H1 (cell line): ENCODE measurements around the gene ATP6V0D1. TPM values are rescaled to one million over a fixed set of nuclear protein-coding genes. Genes with fewer than 3 reads are reported as not detected.

Source experiments
- CTCF ChIA-PET: fragments of 300-600 bp; sonication (Branson Sonifier 250); formaldehyde crosslinking; loops from one replicate; lab custom pipeline; 2021; ENCODE audit not compliant: partially characterized antibody; lab: Charles Lee
- POLR2A ChIA-PET: fragments of 300-600 bp; sonication (Branson Sonifier 250); formaldehyde crosslinking; loops from one replicate; lab custom pipeline; 2021; ENCODE audit warnings: inconsistent platforms; ENCODE audit not compliant: partially characterized antibody; lab: Charles Lee
- DNase-seq, 2 experiments: peaks; one replicate each; pipeline versions ENCODE4 v3.0.0 to v3.0.0-alpha.2; 2010 to 2022; ENCODE audit warnings: low spot score in 2 of 2, low read depth in 1 of 2, mixed read lengths in 1 of 2
- FAIRE-seq: peaks from 2 replicates; lab custom pipeline; 2011; peaks lifted over from hg19 to GRCh38; lab: Jason Lieb, UNC
- H2AFZ ChIP-seq: 2 replicates; pipeline ENCODE4 v1.8.1; 2012; ENCODE audit warnings: low read length, inconsistent platforms
- H2AK5ac ChIP-seq: 2 replicates; pipeline ENCODE4 v1.6.1; 2013; ENCODE audit warnings: low read depth, low read length
- H2BK120ac ChIP-seq: replicated peaks from 2 replicates; pipeline ENCODE3; 2013; ENCODE audit warnings: low read depth, low read length, inconsistent platforms
- H2BK12ac ChIP-seq: 2 replicates; pipeline ENCODE4 v1.6.1; 2013; ENCODE audit warnings: low read depth, low read length
- H2BK15ac ChIP-seq: 2 replicates; pipeline ENCODE4 v1.6.1; 2013; ENCODE audit warnings: low read length
- H2BK20ac ChIP-seq: 2 replicates; pipeline ENCODE4 v1.6.1; 2013; ENCODE audit warnings: low read length
- H2BK5ac ChIP-seq: 2 replicates; pipeline ENCODE4 v1.6.1; 2013; ENCODE audit warnings: low read depth, low read length
- H3K14ac ChIP-seq: 2 replicates; pipeline ENCODE4 v1.6.1; 2013; ENCODE audit warnings: inconsistent platforms; ENCODE audit not compliant: insufficient read length
- H3K18ac ChIP-seq: 2 replicates; pipeline ENCODE4 v1.6.1; 2013; ENCODE audit warnings: low read length; ENCODE audit errors: extremely low read depth
- H3K23ac ChIP-seq: 2 replicates; pipeline ENCODE4 v1.6.1; 2013; ENCODE audit warnings: inconsistent platforms; ENCODE audit not compliant: insufficient read length
- H3K23me2 ChIP-seq: 2 replicates; pipeline ENCODE4 v1.6.1; 2013; ENCODE audit warnings: low read depth, low read length
- H3K27ac ChIP-seq: 2 replicates; pipeline ENCODE4 v1.6.1; 2011; ENCODE audit warnings: low read depth, low read length, inconsistent platforms
- H3K27me3 ChIP-seq, 4 experiments: replicated peaks in 1 of 4; 1 replicate in 1 of 4; 2 replicates in 3 of 4; pipeline versions ENCODE4 v1.6.1 to v1.8.1; 2011 to 2013; ENCODE audit warnings: low read length in 3 of 4, mild to moderate bottlenecking in 3 of 4, inconsistent platforms in 2 of 4, mixed read lengths in 2 of 4, moderate library complexity in 1 of 4; ENCODE audit not compliant: control insufficient read depth in 3 of 4, insufficient read depth in 3 of 4; ENCODE audit errors: extremely low read depth in 1 of 4
- H3K36me3 ChIP-seq, 4 experiments: 2 replicates each; pipeline versions ENCODE4 v1.6.1 to v1.8.1; 2011 to 2013; ENCODE audit warnings: mild to moderate bottlenecking in 4 of 4, low read length in 3 of 4, moderate library complexity in 2 of 4, control low read depth in 1 of 4, inconsistent platforms in 1 of 4; ENCODE audit not compliant: insufficient read depth in 4 of 4, control insufficient read depth in 2 of 4
- H3K4ac ChIP-seq: replicated peaks from 2 replicates; pipeline ENCODE3; 2013; ENCODE audit warnings: low read length, low read depth, mixed read lengths, inconsistent platforms; ENCODE audit not compliant: insufficient read length
- H3K4me1 ChIP-seq, 4 experiments: replicated peaks in 1 of 4; 1 replicate in 1 of 4; 2 replicates in 3 of 4; pipeline versions ENCODE4 v1.6.1 to v1.8.1; 2011 to 2013; ENCODE audit warnings: low read length in 3 of 4, inconsistent platforms in 2 of 4, mixed read lengths in 1 of 4; ENCODE audit not compliant: insufficient read depth in 4 of 4, control insufficient read depth in 3 of 4
- H3K4me2 ChIP-seq, 2 experiments: 2 replicates each; pipeline versions ENCODE4 v1.6.1 to v1.8.1; 2011 to 2013; ENCODE audit warnings: low read depth in 2 of 2, low read length in 2 of 2, control low read depth in 1 of 2, inconsistent platforms in 1 of 2, mild to moderate bottlenecking in 1 of 2; ENCODE audit not compliant: insufficient read depth in 1 of 2
- H3K4me3 ChIP-seq, 4 experiments: fragments of 200-600, 300-600 bp in 1 of 4; sonication (generic), shearing (Covaris generic), sonication (Bioruptor Twin) in 1 of 4; 2 replicates each; pipeline versions ENCODE4 v1.5.1 to v1.8.1; 2011 to 2016; ENCODE audit warnings: low read length in 4 of 4, low read depth in 3 of 4, control low read depth in 2 of 4, inconsistent platforms in 2 of 4, mild to moderate bottlenecking in 2 of 4, mixed read lengths in 1 of 4, moderate library complexity in 1 of 4; ENCODE audit not compliant: insufficient read depth in 2 of 4; ENCODE audit errors: extremely low read depth in 1 of 4
- H3K56ac ChIP-seq: replicated peaks from 2 replicates; pipeline ENCODE3; 2013; ENCODE audit warnings: low read depth, mild to moderate bottlenecking, mixed read lengths, low read length, inconsistent platforms; ENCODE audit not compliant: insufficient read length
- H3K79me1 ChIP-seq: 2 replicates; pipeline ENCODE4 v1.6.1; 2013; ENCODE audit warnings: low read depth, low read length, control low read depth
- H3K79me2 ChIP-seq, 2 experiments: 2 replicates each; pipeline versions ENCODE4 v1.6.1 to v1.8.1; 2012 to 2013; ENCODE audit warnings: low read length in 2 of 2, mild to moderate bottlenecking in 2 of 2, inconsistent platforms in 1 of 2; ENCODE audit not compliant: insufficient read depth in 2 of 2, control insufficient read depth in 1 of 2
- H3K9ac ChIP-seq, 4 experiments: replicated peaks in 1 of 4; 1 replicate in 1 of 4; 2 replicates in 3 of 4; pipeline versions ENCODE4 v1.6.1 to v1.8.1; 2011 to 2013; ENCODE audit warnings: low read depth in 3 of 4, low read length in 3 of 4, control low read depth in 2 of 4, mild to moderate bottlenecking in 2 of 4, moderate library complexity in 2 of 4, inconsistent platforms in 1 of 4; ENCODE audit errors: extremely low read depth in 1 of 4
- H3K9me3 ChIP-seq, 2 experiments: 2 replicates each; pipeline versions ENCODE4 v1.6.1 to v1.8.1; 2012 to 2013; ENCODE audit warnings: mild to moderate bottlenecking in 2 of 2, moderate library complexity in 2 of 2, control low read depth in 1 of 2, inconsistent platforms in 1 of 2, low read depth in 1 of 2, low read length in 1 of 2, mixed read lengths in 1 of 2; ENCODE audit not compliant: insufficient read depth in 2 of 2
- H4K20me1 ChIP-seq, 2 experiments: replicated peaks in 1 of 2; 2 replicates each; pipeline versions ENCODE3 to v1.8.1; 2011 to 2013; ENCODE audit warnings: inconsistent platforms in 2 of 2, low read length in 2 of 2, mild to moderate bottlenecking in 1 of 2; ENCODE audit not compliant: insufficient read depth in 2 of 2, control insufficient read depth in 1 of 2
- H4K5ac ChIP-seq: 2 replicates; pipeline ENCODE4 v1.6.1; 2013; ENCODE audit warnings: low read length, low read depth, mixed read lengths, inconsistent platforms; ENCODE audit not compliant: insufficient read length
- H4K8ac ChIP-seq: 2 replicates; pipeline ENCODE4 v1.8.0; 2013; ENCODE audit warnings: mild to moderate bottlenecking, moderate library complexity, low read length, inconsistent platforms; ENCODE audit not compliant: insufficient read depth; ENCODE audit errors: extremely low read depth
- H4K91ac ChIP-seq: replicated peaks from 2 replicates; pipeline ENCODE3; 2013; ENCODE audit warnings: low read length, mixed read lengths, inconsistent platforms; ENCODE audit not compliant: insufficient read length
- ASH2L ChIP-seq: fragments of 200-600, 300-600 bp; sonication (generic); IDR thresholded peaks from one replicate; pipeline ENCODE4 v1.7.1; 2017; ENCODE audit warnings: low read length
- CHD1 ChIP-seq: IDR thresholded peaks from 2 replicates; pipeline ENCODE4 v1.6.1; 2012; ENCODE audit warnings: low read depth, low read length, improper control_type of control experiment
- WGBS, 2 experiments: shearing (Covaris generic) in 1 of 2; methylation state at CpG; one replicate each; pipeline versions ENCODE4 v1.1.6 to v1.1.7; 2013 to 2015; ENCODE audit warnings: low lambda C conversion rate in 2 of 2, mixed read lengths in 2 of 2, inconsistent platforms in 1 of 2, low coverage in 1 of 2, missing lambda C conversion rate in 1 of 2; ENCODE audit not compliant: insufficient replicate concordance in 2 of 2, insufficient coverage in 1 of 2, insufficient read length in 1 of 2; ENCODE audit errors: extremely low coverage in 1 of 2, missing lambda C conversion rate in 1 of 2; 5-methylcytosine and 5-hydroxymethylcytosine counted together
- polyA plus RNA-seq, 7 experiments: library from polyadenylated mRNA; depleted of rRNA in 3 of 7; stranded (reverse) in 5 of 7; unstranded in 2 of 7; fragments of >200 nt in 5 of 7; fragments of 200-250 nt in 2 of 7; gene quantifications; 1 replicate in 5 of 7; 2 replicates in 1 of 7; 4 replicates in 1 of 7; pipeline versions ENCODE4 v1.2.1 to v1.2.3, GENCODE V29; 2011 to 2013; ENCODE audit warnings: missing spikeins in 2 of 7, mixed read lengths in 2 of 7
- total RNA-seq: library from RNA; stranded (reverse); fragmentation: NEBNext Ultra II Directional; extraction: Animal tissue kit (Norgen Biotek cat#: 25700); gene quantifications from 2 replicates; pipeline ENCODE4 v1.2.1, GENCODE V29; 2021

Gene ATP6V0D1
- total and polyA plus RNA-seq, 2 of the 8 experiments (the other 6 are each of a cell fraction or from before 2014, with no cell fraction given): 47.3 to 134 TPM

DNA sequence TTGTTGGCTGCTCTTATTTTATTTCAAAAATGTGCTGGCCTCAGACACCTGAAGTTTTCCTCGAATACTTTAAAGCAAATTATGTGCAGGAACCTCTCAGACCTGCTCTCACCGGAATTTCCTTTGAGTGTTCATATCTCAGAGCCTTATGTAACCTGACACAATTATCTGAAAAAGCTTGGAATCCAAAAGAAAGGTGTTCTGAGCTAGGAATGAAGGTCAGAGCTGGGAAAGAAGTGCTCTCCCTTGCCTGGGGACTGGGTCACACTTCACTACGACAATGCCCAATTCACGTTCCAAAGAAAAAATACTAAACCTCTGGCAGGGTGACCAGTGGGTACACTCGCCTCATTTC lies 56.7 kb downstream of the ATP6V0D1 start:
- Histone ChIP-seq H3K9me3 (no peaks in the 10 kb centered on the region), H3K4ac (peak overlapping the region; percentile 28), H3K14ac (no peak overlapping the region), H3K79me1 (no peaks in the 10 kb centered on the region; the same call in 1 of the 2 replicates), H3K9ac (peak overlapping the region in 2 of 4 experiments; percentile 29 to 72; a peak in 2 of 7 replicates), H4K8ac (no peak overlapping the region), H3K36me3 (no peaks in the 10 kb centered on the region), H3K27ac (peak overlapping the region; percentile 58; the same call in 1 of the 2 replicates), H3K4me2 (peak overlapping the region; percentile 62 to 86), H4K20me1 (no peaks in the 10 kb centered on the region), H2BK15ac (no peak overlapping the region), H3K4me1 (peaks cover 25 to 39% (median 32%) of the 10 kb centered on the region in 4 experiments), H3K18ac (peak overlapping the region; percentile 98), H2BK12ac (peak overlapping the region; percentile 3; the same call in 1 of the 2 replicates), H3K56ac (peak overlapping the region; percentile 27), H3K27me3 (peaks cover 0 to 5% (median 5%) of the 10 kb centered on the region in 4 experiments; a peak in 5 of 7 replicates), H2AK5ac (no peak overlapping the region), H3K4me3 (peak overlapping the region in 3 of 4 experiments; percentile 27 to 52 (median 31); a peak in 5 of 8 replicates), H4K91ac (peak overlapping the region; percentile 91), H2BK5ac (peak overlapping the region; percentile 98), H4K5ac (peak overlapping the region; percentile 95), H3K23me2 (no peaks in the 10 kb centered on the region), H2BK120ac (peak overlapping the region; percentile 48), H2AFZ (no peak overlapping the region), H3K79me2 (no peaks in the 10 kb centered on the region), H3K23ac (no peak overlapping the region)
- FAIRE-seq (no peak), DNase-seq (no peak)
- POLR2A ChIA-PET: interaction anchor here (0.8 to 2.2 kb wide), 9 partner anchors 9 to 139 kb away, joined by 3 to 14 read pairs (median 3); partner anchors contain the start of gene ATP6V0D1
- CTCF ChIA-PET: interaction anchor here (0.9 to 24.6 kb wide), 10 partner anchors 11 to 98 kb away, joined by 3 to 476 read pairs (median 16); partner anchors contain the start of genes ATP6V0D1, KCTD19, LRRC36 and TPPP3
- 13% methylated on average over 5 of the region's 5 CpGs; no CpG with 5 or more reads in 1 of the 2 experiments for WGBS, 2 experiments
- TF ChIP-seq CHD1 (no peak), ASH2L (peak; percentile 19)
- TF ChIP-seq, all 59 proteins: peak for 1
- H2BK20ac ChIP-seq: peak overlapping the region; percentile 97
